HPDE6-E6E7 (cell line): ENCODE measurements around the gene MAGEA2.
"Not testable (repeated sequence)": the region's sequence is repeated elsewhere in the genome, so short reads cannot be mapped to it uniquely, and the experiment has no call there.

ENCODE experiments used
- DNase-seq: peaks from one replicate; pipeline ENCODE4 v3.0.0; 2011; ENCODE audit warnings: missing footprints; ENCODE audit errors: extremely low spot score

MAGEA2 gene

DNA sequence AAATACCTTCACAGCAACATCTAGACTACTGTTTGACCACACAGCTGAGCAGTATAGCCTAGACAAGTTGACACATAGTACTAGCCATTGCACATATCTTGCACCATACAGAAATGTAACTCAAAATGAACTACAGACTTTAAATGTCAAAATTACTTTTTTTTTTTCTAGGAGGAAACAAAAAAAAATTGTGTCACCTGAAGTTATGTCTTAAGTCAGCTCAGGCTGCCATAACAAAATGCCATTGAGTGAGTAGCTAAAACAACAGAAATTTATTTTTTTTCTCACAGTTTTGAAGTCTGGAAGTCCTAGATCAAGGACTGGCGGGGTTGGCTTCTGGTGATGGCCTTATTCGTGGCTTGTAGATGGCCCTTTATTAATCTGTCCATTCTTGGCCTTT, 44.5 kb downstream of the MAGEA2 start, which contains the start of gene CSAG2:
Gene CSAG2, minus strand, starts transcription at position 101 of the 400 bp plus-strand sequence. CDS start 161 bp downstream, outside the sequence.
- DNase-seq, result not testable (repeated sequence)

GRCh38 chrX:152706500-152706899, 47.1 kb downstream of the MAGEA2 start:
- DNase-seq, result not testable (repeated sequence)

DNA sequence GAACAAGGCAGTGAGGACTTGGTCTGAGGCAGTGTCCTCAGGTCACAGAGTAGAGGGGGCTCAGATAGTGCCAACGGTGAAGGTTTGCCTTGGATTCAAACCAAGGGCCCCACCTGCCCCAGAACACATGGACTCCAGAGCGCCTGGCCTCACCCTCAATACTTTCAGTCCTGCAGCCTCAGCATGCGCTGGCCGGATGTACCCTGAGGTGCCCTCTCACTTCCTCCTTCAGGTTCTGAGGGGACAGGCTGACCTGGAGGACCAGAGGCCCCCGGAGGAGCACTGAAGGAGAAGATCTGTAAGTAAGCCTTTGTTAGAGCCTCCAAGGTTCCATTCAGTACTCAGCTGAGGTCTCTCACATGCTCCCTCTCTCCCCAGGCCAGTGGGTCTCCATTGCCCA, 53.3 kb downstream of the MAGEA2 start:
- DNase-seq, result not testable (repeated sequence)
